Stomach (tissue), 4 donors: ENCODE data around the gene PKNOX2.

Experiments used
- POLR2AphosphoS5 ChIP-seq, 3 donors: sonication (generic); formaldehyde crosslinking; IDR thresholded peaks; one replicate each; pipeline ENCODE4 v1.6.1; 2016; ENCODE audit warnings: antibody characterized with exemption in 3 of 3
- TF ChIP-seq, protein P1 (sequence below), 7 experiments: fragments of 450-650 bp in 4 of 7; fragments of 200-600 bp in 3 of 7; sonication (generic) in 3 of 7; IDR thresholded peaks; one replicate each; pipeline ENCODE4 v1.5.1; 2016 to 2019; ENCODE audit warnings: antibody characterized with exemption in 7 of 7, control low read depth in 2 of 7, mild to moderate bottlenecking in 1 of 7

DNA sequence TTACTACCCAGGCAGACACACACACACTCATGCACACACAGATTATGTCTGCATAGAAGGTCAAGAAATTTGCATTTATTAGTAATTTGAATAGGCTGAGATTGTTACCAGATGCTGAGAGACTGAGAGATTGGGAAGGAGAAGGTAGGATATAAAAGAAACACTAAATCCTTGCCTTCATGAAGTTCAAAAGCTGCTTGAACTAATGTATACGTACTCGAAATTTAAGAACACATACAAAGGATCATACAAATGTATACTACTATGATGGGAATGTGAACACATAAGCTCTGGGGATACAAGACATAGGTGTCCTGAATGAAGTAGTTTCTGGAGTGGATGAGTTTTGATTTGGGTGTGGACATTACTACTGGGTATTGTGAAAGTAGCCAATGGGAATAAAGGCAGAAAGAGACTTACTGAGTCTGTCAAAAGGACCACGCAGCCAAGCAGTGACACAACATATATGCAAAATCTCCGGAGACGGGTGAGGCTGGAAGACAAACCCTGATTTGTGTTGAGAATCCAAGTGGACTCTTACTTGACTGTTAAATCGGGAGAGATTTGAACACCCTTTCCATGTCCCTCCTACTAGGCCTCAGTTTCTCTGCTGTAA is 7.3 kb upstream of the PKNOX2 start:
- no peak for TF ChIP-seq POLR2AphosphoS5 (IDR thresholded peaks at IDR 0.05)
- TF ChIP-seq, protein P1, sequence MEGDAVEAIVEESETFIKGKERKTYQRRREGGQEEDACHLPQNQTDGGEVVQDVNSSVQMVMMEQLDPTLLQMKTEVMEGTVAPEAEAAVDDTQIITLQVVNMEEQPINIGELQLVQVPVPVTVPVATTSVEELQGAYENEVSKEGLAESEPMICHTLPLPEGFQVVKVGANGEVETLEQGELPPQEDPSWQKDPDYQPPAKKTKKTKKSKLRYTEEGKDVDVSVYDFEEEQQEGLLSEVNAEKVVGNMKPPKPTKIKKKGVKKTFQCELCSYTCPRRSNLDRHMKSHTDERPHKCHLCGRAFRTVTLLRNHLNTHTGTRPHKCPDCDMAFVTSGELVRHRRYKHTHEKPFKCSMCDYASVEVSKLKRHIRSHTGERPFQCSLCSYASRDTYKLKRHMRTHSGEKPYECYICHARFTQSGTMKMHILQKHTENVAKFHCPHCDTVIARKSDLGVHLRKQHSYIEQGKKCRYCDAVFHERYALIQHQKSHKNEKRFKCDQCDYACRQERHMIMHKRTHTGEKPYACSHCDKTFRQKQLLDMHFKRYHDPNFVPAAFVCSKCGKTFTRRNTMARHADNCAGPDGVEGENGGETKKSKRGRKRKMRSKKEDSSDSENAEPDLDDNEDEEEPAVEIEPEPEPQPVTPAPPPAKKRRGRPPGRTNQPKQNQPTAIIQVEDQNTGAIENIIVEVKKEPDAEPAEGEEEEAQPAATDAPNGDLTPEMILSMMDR (IDR thresholded peaks at IDR 0.05): no peak
